ENCODE measurements around the gene SNRPD3. TPM values are rescaled to one million over a fixed set of nuclear protein-coding genes. Genes with fewer than 3 reads are reported as not detected.

Gene SNRPD3
- total RNA-seq, 4 donors from 2014 or later: 107 to 135 (median 115) TPM

DNA sequence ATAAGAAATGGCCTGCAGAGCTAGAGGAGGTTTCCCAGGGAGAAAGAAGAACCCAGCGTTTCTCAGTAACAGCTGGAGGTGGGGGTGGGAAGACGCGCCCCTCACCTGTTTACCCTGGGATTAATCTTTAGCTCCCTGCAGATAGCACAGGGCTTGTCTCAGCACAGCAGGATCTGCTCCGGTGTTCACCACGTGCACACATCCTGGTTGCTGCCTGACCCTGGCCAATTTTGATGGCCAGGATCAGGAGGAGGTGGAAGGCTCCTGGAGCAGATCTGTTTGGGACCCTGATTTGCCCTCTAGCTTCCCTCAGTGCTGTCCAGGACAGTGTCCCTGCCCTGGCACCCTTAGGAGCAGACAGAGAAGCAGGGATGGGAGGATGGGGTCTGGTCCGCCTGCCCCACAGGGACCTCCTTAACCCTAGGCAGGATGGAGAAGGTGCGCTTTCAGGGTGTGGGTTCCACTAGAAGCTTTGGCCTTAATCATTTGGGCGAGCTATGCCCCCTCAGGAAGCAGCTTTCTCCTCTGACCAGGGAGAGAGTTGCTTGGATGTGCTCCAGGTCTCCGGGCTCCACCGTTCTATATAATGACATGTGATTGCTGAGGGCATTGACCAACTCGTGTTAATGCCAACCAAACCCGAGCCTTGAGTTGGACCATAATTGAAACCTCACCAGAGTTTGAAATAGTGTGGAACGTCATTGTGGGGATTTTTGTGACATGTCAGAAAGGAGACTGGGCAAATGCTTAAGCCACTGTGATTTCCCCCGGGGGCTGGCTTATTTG, 41.4 kb upstream of the SNRPD3 start:
- ATAC-seq (ENCODE audit: low FRiP score): no peak
- TF ChIP-seq, protein P1, sequence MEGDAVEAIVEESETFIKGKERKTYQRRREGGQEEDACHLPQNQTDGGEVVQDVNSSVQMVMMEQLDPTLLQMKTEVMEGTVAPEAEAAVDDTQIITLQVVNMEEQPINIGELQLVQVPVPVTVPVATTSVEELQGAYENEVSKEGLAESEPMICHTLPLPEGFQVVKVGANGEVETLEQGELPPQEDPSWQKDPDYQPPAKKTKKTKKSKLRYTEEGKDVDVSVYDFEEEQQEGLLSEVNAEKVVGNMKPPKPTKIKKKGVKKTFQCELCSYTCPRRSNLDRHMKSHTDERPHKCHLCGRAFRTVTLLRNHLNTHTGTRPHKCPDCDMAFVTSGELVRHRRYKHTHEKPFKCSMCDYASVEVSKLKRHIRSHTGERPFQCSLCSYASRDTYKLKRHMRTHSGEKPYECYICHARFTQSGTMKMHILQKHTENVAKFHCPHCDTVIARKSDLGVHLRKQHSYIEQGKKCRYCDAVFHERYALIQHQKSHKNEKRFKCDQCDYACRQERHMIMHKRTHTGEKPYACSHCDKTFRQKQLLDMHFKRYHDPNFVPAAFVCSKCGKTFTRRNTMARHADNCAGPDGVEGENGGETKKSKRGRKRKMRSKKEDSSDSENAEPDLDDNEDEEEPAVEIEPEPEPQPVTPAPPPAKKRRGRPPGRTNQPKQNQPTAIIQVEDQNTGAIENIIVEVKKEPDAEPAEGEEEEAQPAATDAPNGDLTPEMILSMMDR (IDR thresholded peaks at IDR 0.05): no peak
- no peak for DNase-seq (ENCODE audit: low spot score)

DNA sequence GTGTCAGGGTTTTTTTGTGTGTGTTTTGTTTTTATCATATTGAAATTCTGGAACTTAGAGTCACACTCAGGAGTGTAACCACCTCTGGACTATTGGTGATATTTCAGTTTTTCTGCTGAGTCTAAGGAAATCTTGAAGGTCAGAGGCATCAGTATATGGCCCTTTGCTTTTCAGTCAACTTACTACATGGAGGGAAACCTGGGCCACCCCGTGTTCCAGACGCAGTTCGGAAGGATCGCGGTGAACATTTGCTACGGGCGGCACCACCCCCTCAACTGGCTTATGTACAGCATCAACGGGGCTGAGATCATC, 40.8 kb upstream of the SNRPD3 start:
- TF ChIP-seq, protein P1 (IDR thresholded peaks at IDR 0.05): no peak
- DNase-seq (ENCODE audit: low spot score): no peak
- no peak for ATAC-seq (ENCODE audit: low FRiP score)

DNA sequence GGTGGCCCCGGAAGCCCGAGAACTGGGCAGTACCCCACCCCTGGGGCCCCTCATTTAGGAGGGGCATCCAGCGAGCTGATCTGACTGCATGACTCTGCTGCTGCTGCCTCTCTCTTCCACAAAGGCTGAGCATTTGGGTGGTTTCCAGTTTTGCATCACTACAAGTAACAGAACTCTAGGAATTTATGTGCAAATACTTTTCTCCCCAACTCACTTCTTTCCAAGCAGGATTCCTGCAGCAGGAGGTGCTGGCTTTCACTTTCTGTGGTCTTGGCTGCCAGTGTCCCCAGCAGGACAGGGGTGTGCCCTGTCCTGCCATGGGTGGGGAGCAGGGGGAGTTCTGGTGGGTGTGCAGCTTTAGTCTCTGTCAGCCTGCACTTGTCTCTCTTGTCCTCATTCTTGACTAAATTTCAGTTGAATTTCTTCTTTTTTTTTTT, 39.5 kb upstream of the SNRPD3 start:
- DNase-seq (ENCODE audit: low spot score) (no peak), ATAC-seq (ENCODE audit: low FRiP score) (peak; percentile 70)
- TF ChIP-seq, protein P1 (IDR thresholded peaks at IDR 0.05): no peak

DNA sequence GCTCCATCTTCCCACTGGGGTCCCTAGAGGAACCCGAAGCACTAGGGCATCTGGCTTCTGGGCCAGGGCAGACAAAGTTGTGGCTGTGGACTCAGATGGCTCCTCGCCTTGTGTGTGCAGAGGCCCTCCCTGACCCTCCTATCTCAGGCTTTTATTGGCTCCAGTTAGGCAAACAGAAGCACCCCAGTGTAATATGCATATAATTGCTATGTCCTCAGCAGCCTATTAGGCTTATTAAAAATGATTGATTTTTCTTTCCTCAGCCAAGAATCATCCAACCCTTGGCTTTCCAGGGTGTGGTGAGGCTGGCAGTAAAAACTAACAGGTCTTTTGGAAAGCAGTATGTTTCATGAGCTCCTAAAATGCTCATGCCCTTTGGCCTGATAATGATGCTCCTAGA, 38.4 kb upstream of the SNRPD3 start:
- no peak for ATAC-seq (ENCODE audit: low FRiP score)

DNA sequence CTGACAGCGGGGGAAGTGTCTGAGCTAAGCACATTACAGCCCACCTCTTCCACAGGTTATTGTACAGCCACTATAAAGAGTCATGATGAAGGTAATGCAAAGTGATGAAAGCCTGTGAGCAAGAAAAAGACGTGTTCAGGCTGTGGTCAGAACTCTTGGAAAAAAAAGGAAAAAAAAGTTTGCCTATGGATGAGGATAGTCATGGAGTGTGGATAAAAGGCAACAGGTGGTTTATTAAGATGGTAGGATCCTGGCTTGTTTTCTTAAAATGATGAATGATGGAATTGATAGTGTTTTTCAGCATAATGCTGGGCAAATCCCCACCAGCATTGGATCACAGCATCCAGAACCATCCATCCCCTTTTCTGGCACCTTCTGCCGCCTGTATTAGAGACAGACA, 37.6 kb upstream of the SNRPD3 start:
- no peak for DNase-seq (ENCODE audit: low spot score)
- TF ChIP-seq, protein P1 (IDR thresholded peaks at IDR 0.05): no peak
- no peak for ATAC-seq (ENCODE audit: low FRiP score)

More for the DNA sequence above, 38.4 kb upstream of the SNRPD3 start:
- TF ChIP-seq, protein P1 (IDR thresholded peaks at IDR 0.05): no peak
- DNase-seq (ENCODE audit: low spot score): no peak

DNA sequence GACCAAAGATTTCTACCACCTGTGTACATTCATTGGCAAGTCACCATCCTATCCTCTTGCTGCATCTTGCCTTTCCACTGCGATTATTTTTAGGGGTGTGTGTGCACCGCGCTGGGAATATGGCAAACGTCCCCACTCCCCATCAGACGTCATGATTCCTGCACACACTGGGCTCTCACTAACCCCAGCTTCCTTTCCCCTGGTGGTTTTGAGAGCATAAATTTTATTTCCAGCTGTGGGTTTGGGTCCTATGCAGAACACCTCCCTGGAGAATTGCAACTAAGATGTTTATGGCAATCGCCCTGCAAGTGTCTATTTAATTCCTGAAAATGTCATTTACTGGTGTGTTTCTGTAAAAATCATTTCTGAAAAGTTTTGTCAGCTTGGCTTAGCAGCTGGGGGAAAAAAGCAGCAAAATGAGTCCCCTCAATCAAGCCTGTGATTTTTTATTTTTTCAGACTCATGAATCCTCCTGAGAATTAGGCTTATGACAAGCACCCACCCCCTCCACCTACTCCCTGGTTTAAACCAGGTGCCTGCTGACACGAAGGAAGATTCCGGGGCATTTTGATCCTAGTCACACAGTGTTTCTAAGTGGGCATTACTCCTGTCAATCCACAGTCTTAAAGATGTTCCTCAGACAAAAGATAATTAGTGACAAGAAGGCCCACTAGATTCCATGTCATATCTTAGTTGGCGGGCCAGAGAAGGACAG, 36.9 kb upstream of the SNRPD3 start:
- DNase-seq (ENCODE audit: low spot score): no peak
- TF ChIP-seq, protein P1 (IDR thresholded peaks at IDR 0.05): no peak
- ATAC-seq (ENCODE audit: low FRiP score): no peak

DNA sequence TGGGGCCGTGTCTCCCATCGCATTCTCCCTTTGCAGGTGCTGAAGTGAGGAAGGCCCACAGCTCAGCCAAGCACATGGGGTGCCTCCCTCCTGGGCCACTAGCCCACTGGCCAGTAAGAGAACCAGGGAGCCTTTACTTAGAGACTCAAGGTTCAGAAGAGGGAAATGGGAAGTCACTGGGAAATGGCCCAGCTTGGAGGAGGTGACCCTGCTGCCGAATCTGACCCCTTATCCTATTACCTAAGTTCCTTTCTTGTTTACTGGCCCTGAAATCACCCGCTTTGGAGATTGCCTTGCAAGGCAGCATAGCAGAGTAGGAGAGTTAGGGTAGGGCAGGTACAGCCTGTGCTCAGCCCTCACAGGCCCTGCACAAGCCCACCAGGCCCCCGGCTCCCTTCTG, 36.3 kb upstream of the SNRPD3 start:
- ATAC-seq (ENCODE audit: low FRiP score): no peak
- TF ChIP-seq, protein P1 (IDR thresholded peaks at IDR 0.05): no peak
- DNase-seq (ENCODE audit: low spot score): no peak

Measured in omental fat pad (tissue), 4 donors.